ENCODE measurements around the gene MUC22.
"Not testable (repeated sequence)": the region's sequence is repeated elsewhere in the genome, so short reads cannot be mapped to it uniquely, and the experiment has no call there.

The MUC22 gene

GRCh38 chr6:31020057-31020456 lies 9.8 kb downstream of the MUC22 start:
- Histone ChIP-seq H3K27me3 (ENCODE audit: control insufficient read depth, insufficient read depth, low read length) (no peaks in the 10 kb centered on the region), H3K9me3 (ENCODE audit: control insufficient read depth, low read depth, low read length) (no peaks in the 10 kb centered on the region), H3K9ac (ENCODE audit: low read length) (no peak overlapping the region), H3K36me3 (ENCODE audit: control insufficient read depth, low read depth, low read length) (no peaks in the 10 kb centered on the region), H3K4me1 (ENCODE audit: control insufficient read depth, low read depth, low read length) (no peaks in the 10 kb centered on the region), H3K27ac (ENCODE audit: low read length) (no peak overlapping the region), H3K4me3 (ENCODE audit: low read length) (no peak overlapping the region)

- H3K4me3 ChIP-seq (ENCODE audit: low read length); H3K36me3 ChIP-seq (ENCODE audit: control insufficient read depth, low read depth, low read length); H3K27me3 ChIP-seq (ENCODE audit: control insufficient read depth, insufficient read depth, low read length); H3K9me3 ChIP-seq (ENCODE audit: control insufficient read depth, low read depth, low read length); H3K9ac ChIP-seq (ENCODE audit: low read length); H3K27ac ChIP-seq (ENCODE audit: low read length); H3K4me1 ChIP-seq (ENCODE audit: control insufficient read depth, low read depth, low read length): not testable (repeated sequence)
Measured at GRCh38 chr6:31020631-31021255, 10.5 kb downstream of the MUC22 start.

GRCh38 chr6:31021705-31022531 lies 11.6 kb downstream of the MUC22 start:
- H3K27ac ChIP-seq (ENCODE audit: low read length); H3K27me3 ChIP-seq (ENCODE audit: control insufficient read depth, insufficient read depth, low read length); H3K9me3 ChIP-seq (ENCODE audit: control insufficient read depth, low read depth, low read length); H3K4me3 ChIP-seq (ENCODE audit: low read length); H3K36me3 ChIP-seq (ENCODE audit: control insufficient read depth, low read depth, low read length); H3K4me1 ChIP-seq (ENCODE audit: control insufficient read depth, low read depth, low read length); H3K9ac ChIP-seq (ENCODE audit: low read length): not testable (repeated sequence)

- H3K27me3 ChIP-seq (ENCODE audit: control insufficient read depth, insufficient read depth, low read length): no peaks in the 10 kb centered on the region
- no peaks in the 10 kb centered on the region for H3K36me3 ChIP-seq (ENCODE audit: control insufficient read depth, low read depth, low read length)
- no peak overlapping the region for H3K27ac ChIP-seq (ENCODE audit: low read length)
- no peaks in the 10 kb centered on the region for H3K4me1 ChIP-seq (ENCODE audit: control insufficient read depth, low read depth, low read length)
- H3K9ac ChIP-seq (ENCODE audit: low read length): no peak overlapping the region
- H3K9me3 ChIP-seq (ENCODE audit: control insufficient read depth, low read depth, low read length): no peaks in the 10 kb centered on the region
- no peak overlapping the region for H3K4me3 ChIP-seq (ENCODE audit: low read length)
Measured at GRCh38 chr6:31025595-31025994, 15.3 kb downstream of the MUC22 start.

GRCh38 chr6:31031095-31031494 lies 20.8 kb downstream of the MUC22 start:
- no peak overlapping the region for H3K4me3 ChIP-seq (ENCODE audit: low read length)
- no peaks in the 10 kb centered on the region for H3K27me3 ChIP-seq (ENCODE audit: control insufficient read depth, insufficient read depth, low read length)
- H3K9me3 ChIP-seq (ENCODE audit: control insufficient read depth, low read depth, low read length): no peaks in the 10 kb centered on the region
- H3K9ac ChIP-seq (ENCODE audit: low read length): no peak overlapping the region
- no peak overlapping the region for H3K27ac ChIP-seq (ENCODE audit: low read length)
- no peaks in the 10 kb centered on the region for H3K36me3 ChIP-seq (ENCODE audit: control insufficient read depth, low read depth, low read length)
- H3K4me1 ChIP-seq (ENCODE audit: control insufficient read depth, low read depth, low read length): no peaks in the 10 kb centered on the region

GRCh38 chr6:31033075-31033474 lies 22.8 kb downstream of the MUC22 start:
- H3K27me3 ChIP-seq (ENCODE audit: control insufficient read depth, insufficient read depth, low read length): no peaks in the 10 kb centered on the region
- H3K9ac ChIP-seq (ENCODE audit: low read length): no peak overlapping the region
- H3K4me3 ChIP-seq (ENCODE audit: low read length): no peak overlapping the region

GRCh38 chr6:31035862-31036497 lies 25.7 kb downstream of the MUC22 start:
- Histone ChIP-seq H3K27me3 (ENCODE audit: control insufficient read depth, insufficient read depth, low read length) (no peaks in the 10 kb centered on the region), H3K4me1 (ENCODE audit: control insufficient read depth, low read depth, low read length) (no peaks in the 10 kb centered on the region), H3K36me3 (ENCODE audit: control insufficient read depth, low read depth, low read length) (no peaks in the 10 kb centered on the region), H3K4me3 (ENCODE audit: low read length) (no peak overlapping the region), H3K9ac (ENCODE audit: low read length) (no peak overlapping the region), H3K9me3 (ENCODE audit: control insufficient read depth, low read depth, low read length) (no peaks in the 10 kb centered on the region), H3K27ac (ENCODE audit: low read length) (no peak overlapping the region)

More at GRCh38 chr6:31033075-31033474, 22.8 kb downstream of the MUC22 start:
- no peaks in the 10 kb centered on the region for H3K9me3 ChIP-seq (ENCODE audit: control insufficient read depth, low read depth, low read length)
- H3K27ac ChIP-seq (ENCODE audit: low read length): no peak overlapping the region
- no peaks in the 10 kb centered on the region for H3K36me3 ChIP-seq (ENCODE audit: control insufficient read depth, low read depth, low read length)
- H3K4me1 ChIP-seq (ENCODE audit: control insufficient read depth, low read depth, low read length): no peaks in the 10 kb centered on the region

- H3K36me3 ChIP-seq (ENCODE audit: control insufficient read depth, low read depth, low read length): no peaks in the 10 kb centered on the region
- H3K4me3 ChIP-seq (ENCODE audit: low read length): no peak overlapping the region
- H3K9me3 ChIP-seq (ENCODE audit: control insufficient read depth, low read depth, low read length): no peaks in the 10 kb centered on the region
- H3K27me3 ChIP-seq (ENCODE audit: control insufficient read depth, insufficient read depth, low read length): no peaks in the 10 kb centered on the region
- H3K9ac ChIP-seq (ENCODE audit: low read length): no peak overlapping the region
- no peaks in the 10 kb centered on the region for H3K4me1 ChIP-seq (ENCODE audit: control insufficient read depth, low read depth, low read length)
- H3K27ac ChIP-seq (ENCODE audit: low read length): no peak overlapping the region
Measured at GRCh38 chr6:31037169-31037568, 26.9 kb downstream of the MUC22 start.

- no peak overlapping the region for H3K27ac ChIP-seq (ENCODE audit: low read length)
Measured at GRCh38 chr6:31037682-31038081, 27.4 kb downstream of the MUC22 start.

GRCh38 chr6:31038559-31038958 lies 28.3 kb downstream of the MUC22 start:
- no peak overlapping the region for H3K9ac ChIP-seq (ENCODE audit: low read length)
- H3K4me1 ChIP-seq (ENCODE audit: control insufficient read depth, low read depth, low read length): no peaks in the 10 kb centered on the region
- H3K4me3 ChIP-seq (ENCODE audit: low read length): no peak overlapping the region
- no peaks in the 10 kb centered on the region for H3K36me3 ChIP-seq (ENCODE audit: control insufficient read depth, low read depth, low read length)
- no peaks in the 10 kb centered on the region for H3K27me3 ChIP-seq (ENCODE audit: control insufficient read depth, insufficient read depth, low read length)
- no peak overlapping the region for H3K27ac ChIP-seq (ENCODE audit: low read length)
- H3K9me3 ChIP-seq (ENCODE audit: control insufficient read depth, low read depth, low read length): no peaks in the 10 kb centered on the region

More at GRCh38 chr6:31037682-31038081, 27.4 kb downstream of the MUC22 start:
- Histone ChIP-seq H3K4me1 (ENCODE audit: control insufficient read depth, low read depth, low read length) (no peaks in the 10 kb centered on the region), H3K36me3 (ENCODE audit: control insufficient read depth, low read depth, low read length) (no peaks in the 10 kb centered on the region), H3K9ac (ENCODE audit: low read length) (no peak overlapping the region), H3K27me3 (ENCODE audit: control insufficient read depth, insufficient read depth, low read length) (no peaks in the 10 kb centered on the region), H3K4me3 (ENCODE audit: low read length) (no peak overlapping the region), H3K9me3 (ENCODE audit: control insufficient read depth, low read depth, low read length) (no peaks in the 10 kb centered on the region)

- no peak overlapping the region for H3K27ac ChIP-seq (ENCODE audit: low read length)
Measured at GRCh38 chr6:31040801-31041200, 30.5 kb downstream of the MUC22 start.

More at GRCh38 chr6:31040801-31041200, 30.5 kb downstream of the MUC22 start:
- Histone ChIP-seq H3K9me3 (ENCODE audit: control insufficient read depth, low read depth, low read length) (no peaks in the 10 kb centered on the region), H3K9ac (ENCODE audit: low read length) (no peak overlapping the region), H3K36me3 (ENCODE audit: control insufficient read depth, low read depth, low read length) (no peaks in the 10 kb centered on the region), H3K4me1 (ENCODE audit: control insufficient read depth, low read depth, low read length) (no peaks in the 10 kb centered on the region), H3K27me3 (ENCODE audit: control insufficient read depth, insufficient read depth, low read length) (no peaks in the 10 kb centered on the region), H3K4me3 (ENCODE audit: low read length) (no peak overlapping the region)

Measured in iPS-18a (cell line).